Esophagus mucosa (tissue), 1 donor: ENCODE measurements around the gene TRIM67. TPM values are rescaled to one million over a fixed set of nuclear protein-coding genes. Genes with fewer than 3 reads are reported as not detected.

Source experiments
- ATAC-seq: fragments of 200-7000 bp; cut with Tn5 transposase; one replicate; pipeline ENCODE4 v1.9.1; 2020
- total RNA-seq: library from RNA; stranded (reverse); gene quantifications from one replicate; pipeline ENCODE4 v1.2.4, GENCODE V29; 2023
- donor health status: DM: yes; HTN: yes; CAD: no.

TRIM67 gene
- total RNA-seq, 1 donor from 2014 or later, result not detected

- ATAC-seq, result no peak
These were observed 23.5 kb downstream of the TRIM67 start for GRCh38 chr1:231185391-231185790.

- ATAC-seq, result no peak
These were observed 24.7 kb downstream of the TRIM67 start for GRCh38 chr1:231186356-231187115.

- no peak for ATAC-seq
These were observed 25.7 kb downstream of the TRIM67 start for GRCh38 chr1:231187571-231187970.

GRCh38 chr1:231188072-231188471, 26.2 kb downstream of the TRIM67 start:
- ATAC-seq, result no peak

GRCh38 chr1:231188768-231189167, 26.9 kb downstream of the TRIM67 start:
- no peak for ATAC-seq

- no peak for ATAC-seq
These were observed 27.9 kb downstream of the TRIM67 start for GRCh38 chr1:231189683-231190270.

- ATAC-seq, result no peak
These were observed 28.6 kb downstream of the TRIM67 start for GRCh38 chr1:231190456-231190855.

GRCh38 chr1:231192620-231193163, 30.8 kb downstream of the TRIM67 start:
- ATAC-seq, result peak; percentile 52

GRCh38 chr1:231193710-231194340, 32.0 kb downstream of the TRIM67 start:
- no peak for ATAC-seq

- ATAC-seq, result no peak
These were observed 32.6 kb downstream of the TRIM67 start for GRCh38 chr1:231194476-231194842.

- no peak for ATAC-seq
These were observed 33.1 kb downstream of the TRIM67 start for GRCh38 chr1:231194843-231195516.

- ATAC-seq, result no peak
These were observed 34.4 kb downstream of the TRIM67 start for GRCh38 chr1:231196307-231196706.

GRCh38 chr1:231196728-231197127, 34.9 kb downstream of the TRIM67 start:
- ATAC-seq, result no peak

GRCh38 chr1:231199868-231200267, 38.0 kb downstream of the TRIM67 start:
- ATAC-seq, result no peak

- ATAC-seq, result no peak
These were observed 38.7 kb downstream of the TRIM67 start for GRCh38 chr1:231200388-231201031.

GRCh38 chr1:231201375-231201978, 39.6 kb downstream of the TRIM67 start:
- no peak for ATAC-seq

- ATAC-seq, result no peak
These were observed 40.2 kb downstream of the TRIM67 start for GRCh38 chr1:231201979-231202633.

- no peak for ATAC-seq
These were observed 41.6 kb downstream of the TRIM67 start for GRCh38 chr1:231203259-231204057.

GRCh38 chr1:231206856-231207255, 45.0 kb downstream of the TRIM67 start:
- peak; percentile 31 for ATAC-seq

- no peak for ATAC-seq
These were observed 45.6 kb downstream of the TRIM67 start for GRCh38 chr1:231207437-231207836.

GRCh38 chr1:231208980-231209379, 47.1 kb downstream of the TRIM67 start:
- no peak for ATAC-seq
